GM19468 (cell line): ENCODE data around the gene CDK5RAP2.
"Not testable (repeated sequence)": the region's sequence is repeated elsewhere in the genome, so short reads cannot be mapped to it uniquely, and the experiment has no call there.

Source experiments
- ATAC-seq: cut with Tn5 transposase; IDR thresholded peaks from one replicate; pipeline ENCODE4 v1.9.1; 2021; ENCODE audit warnings: mild to moderate bottlenecking, moderate library complexity, moderate number of reproducible peaks; ENCODE audit not compliant: unreplicated experiment; ENCODE audit errors: extremely low read depth

CDK5RAP2 gene

DNA sequence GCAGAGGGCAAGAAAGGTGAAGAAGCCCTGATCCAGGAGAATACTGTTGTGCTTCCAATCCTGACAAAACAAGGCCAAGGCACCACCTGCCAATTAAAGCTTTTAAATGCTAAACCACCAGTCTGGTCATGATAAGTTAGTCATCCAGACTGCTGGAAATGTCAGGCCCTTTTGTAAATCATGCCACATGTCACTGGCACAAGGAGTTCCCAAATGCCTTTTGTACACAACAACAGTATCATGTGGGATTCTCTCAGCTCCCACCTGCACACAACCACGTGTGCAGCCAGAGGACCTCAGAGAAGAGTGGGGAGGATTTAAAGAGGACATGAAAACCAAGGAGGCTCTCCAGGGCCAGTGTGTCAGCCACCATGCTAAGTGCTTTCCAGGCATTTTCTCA is 99.3 kb downstream of the CDK5RAP2 start:
- ATAC-seq = no peak

GRCh38 chr9:120478208-120478607 is 101.8 kb downstream of the CDK5RAP2 start:
- no peak for ATAC-seq

DNA sequence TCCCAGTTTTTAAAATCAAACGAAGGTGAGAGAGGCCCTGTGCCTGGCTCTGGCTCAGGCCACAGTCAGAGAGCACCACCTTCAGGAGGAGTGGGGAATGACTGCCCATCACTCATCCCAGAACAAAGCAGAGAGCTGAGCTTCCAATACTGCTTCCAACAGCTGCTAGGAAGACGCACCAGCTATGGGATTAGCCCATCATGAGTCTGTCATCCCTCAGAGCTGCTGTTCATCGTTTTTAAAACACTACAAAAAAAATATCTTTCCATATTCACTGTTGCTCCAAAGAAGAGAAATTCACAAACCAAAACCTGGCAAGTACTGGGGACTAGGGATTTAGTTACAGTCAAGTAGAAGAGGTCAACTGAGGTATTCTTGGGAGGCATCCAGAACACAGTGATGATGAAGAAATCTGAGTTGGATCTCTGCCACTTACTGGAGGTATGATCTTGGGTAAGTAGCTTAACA is 102.4 kb downstream of the CDK5RAP2 start:
- ATAC-seq = no peak

DNA sequence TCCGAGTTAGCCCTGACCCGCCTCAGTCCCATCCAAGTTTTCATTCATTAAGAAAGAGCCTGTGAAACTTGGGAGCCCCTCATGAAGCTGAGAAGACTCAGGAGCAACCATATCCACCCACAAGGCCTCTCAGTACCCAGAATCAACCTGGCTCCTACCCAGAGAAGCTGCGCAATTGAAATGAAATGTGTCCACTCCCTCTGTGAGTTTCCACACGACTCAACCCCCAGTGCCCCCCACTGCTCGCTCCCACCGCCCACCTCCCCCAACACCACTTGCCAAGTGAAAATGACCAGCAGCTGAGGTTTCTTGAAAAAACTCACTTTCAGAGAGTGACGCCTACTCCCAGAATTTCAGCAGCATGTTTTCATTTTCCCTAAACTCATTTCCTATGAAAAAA is 104.6 kb downstream of the CDK5RAP2 start:
- ATAC-seq = no peak

DNA sequence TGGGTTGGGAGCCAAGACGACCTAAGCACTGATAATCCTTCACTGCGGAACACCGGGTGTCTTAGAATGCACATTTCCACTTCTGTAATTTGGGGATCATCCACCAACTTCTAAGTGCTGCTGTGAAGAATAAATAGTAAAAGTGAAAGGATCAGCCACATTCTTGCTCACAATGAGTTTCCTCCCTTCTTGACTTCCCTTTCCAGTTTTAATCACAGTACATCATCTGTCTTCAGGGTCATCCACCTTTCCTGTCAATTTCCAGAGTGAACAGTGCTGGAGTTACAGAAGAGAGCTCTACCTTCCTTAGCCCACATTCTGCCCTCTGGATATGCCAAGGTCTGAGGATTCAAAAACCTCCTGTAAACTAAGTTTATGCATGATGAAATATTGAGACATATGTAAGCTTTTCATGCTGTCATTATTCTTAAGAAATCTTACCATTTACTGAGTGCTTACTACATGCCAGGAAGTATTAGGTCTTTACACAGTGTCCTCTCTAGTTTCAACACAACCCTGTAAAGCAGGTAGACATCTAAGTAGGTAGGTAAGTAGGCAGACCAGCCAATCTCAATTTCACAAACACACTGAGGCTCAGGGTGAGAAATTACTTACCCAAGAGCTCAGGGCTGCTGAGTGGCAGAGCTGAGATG is 105.2 kb downstream of the CDK5RAP2 start:
- no peak for ATAC-seq

DNA sequence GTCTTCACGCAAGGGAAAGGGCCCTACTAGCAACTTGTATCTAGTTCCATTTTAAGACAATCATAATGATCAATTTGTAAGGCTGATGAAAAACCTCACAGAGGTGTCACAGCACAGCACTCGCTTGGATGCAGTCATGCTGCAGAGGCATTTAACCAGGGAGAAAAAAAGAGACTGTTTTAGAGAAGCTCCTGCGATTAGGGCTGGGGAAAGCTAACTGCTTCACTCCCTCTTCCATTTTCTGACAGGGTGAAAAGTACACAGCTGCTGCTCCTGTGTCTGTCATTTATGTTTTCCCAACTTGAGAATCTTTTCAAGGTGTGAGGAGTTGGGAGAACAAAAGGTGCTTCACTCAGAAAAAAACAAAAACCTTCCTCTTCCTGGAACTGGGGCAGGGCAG is 106.4 kb downstream of the CDK5RAP2 start:
- no peak for ATAC-seq

GRCh38 chr9:120465685-120466407 is 114.1 kb downstream of the CDK5RAP2 start:
- ATAC-seq = no peak

- no peak for ATAC-seq
Measured at GRCh38 chr9:120464887-120465421, 115.0 kb downstream of the CDK5RAP2 start.

GRCh38 chr9:120464176-120464886 is 115.6 kb downstream of the CDK5RAP2 start:
- ATAC-seq = no peak

DNA sequence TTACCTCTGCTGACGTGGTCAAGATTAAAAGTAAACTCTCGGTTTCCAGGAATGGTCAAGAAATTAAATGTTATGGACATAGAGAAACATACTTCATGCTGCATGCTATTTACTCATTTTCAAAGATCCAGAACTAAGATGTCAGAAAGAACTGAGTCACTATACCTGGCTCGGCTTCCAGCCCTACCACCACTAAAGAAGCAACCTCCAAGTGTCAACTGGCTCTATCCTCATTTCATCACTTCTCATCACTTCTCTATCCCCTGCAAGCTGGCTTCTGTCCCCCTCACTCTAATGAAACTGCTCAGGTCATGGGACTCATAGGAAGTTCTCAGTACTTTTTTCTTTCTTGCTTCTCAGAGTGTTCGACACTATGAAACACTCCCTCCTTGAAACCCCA is 116.2 kb downstream of the CDK5RAP2 start:
- ATAC-seq = no peak

DNA sequence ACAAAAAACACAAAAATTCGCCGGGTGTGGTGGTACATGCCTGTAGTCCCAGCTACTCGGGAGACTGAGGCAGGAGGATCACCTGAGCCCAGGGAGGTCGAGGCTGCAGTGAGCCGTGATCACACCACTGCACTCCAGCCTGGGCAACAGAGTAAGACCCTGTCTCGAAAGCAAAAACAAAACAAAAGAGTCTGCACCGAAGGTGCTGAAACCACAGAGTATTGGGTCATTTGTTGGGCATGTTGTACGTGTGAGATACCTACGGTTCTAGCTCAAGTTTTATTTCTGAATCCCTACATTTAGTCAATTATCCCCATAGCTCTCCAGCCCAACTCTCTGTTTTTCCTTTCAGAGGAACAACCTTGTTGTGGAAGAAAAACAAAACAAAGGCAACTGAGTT is 118.3 kb downstream of the CDK5RAP2 start:
- ATAC-seq = not testable (repeated sequence)

- no peak for ATAC-seq
Measured at GRCh38 chr9:120456218-120456617, 123.7 kb downstream of the CDK5RAP2 start.

- no peak for ATAC-seq
Measured at GRCh38 chr9:120454467-120454866, 125.5 kb downstream of the CDK5RAP2 start.

DNA sequence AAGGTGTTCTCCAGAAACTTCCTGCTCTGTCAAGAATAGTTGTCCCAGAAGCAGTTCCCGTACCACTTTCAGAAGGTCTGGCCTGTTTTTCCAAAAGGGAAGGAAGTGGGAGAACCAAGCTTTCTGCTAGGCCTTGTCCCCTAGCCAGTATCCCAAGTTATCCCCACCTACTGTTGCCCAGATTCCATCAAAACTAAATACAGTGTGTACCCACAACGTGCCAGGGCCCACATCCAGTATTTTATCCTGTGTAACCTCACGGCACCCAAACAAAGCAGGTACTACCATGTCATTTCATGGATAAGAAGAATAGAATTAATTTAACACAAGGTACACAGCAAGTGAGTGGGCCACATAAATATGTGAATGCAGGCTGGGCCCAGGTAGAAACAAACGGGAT is 126.2 kb downstream of the CDK5RAP2 start:
- no peak for ATAC-seq

DNA sequence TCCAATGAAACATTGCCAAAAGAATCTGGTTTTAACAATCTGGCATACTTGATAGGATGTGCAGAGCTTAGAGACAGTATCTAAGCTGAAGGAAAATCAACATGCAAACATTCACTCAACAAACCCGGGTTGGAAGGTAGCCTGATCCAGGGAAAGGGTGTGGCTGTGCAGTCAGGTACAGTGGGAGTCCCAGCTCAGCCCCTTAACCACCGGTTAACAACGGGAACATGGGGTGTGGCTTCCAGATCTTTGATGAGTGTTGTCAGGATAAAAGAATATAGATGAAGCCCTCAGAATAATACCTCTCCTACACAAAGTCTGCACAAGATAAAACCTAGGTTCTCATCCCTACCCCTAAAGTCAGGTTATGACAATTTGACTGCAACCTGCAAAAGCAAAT is 127.3 kb downstream of the CDK5RAP2 start:
- no peak for ATAC-seq

GRCh38 chr9:120450916-120451315 is 129.1 kb downstream of the CDK5RAP2 start:
- ATAC-seq = no peak

DNA sequence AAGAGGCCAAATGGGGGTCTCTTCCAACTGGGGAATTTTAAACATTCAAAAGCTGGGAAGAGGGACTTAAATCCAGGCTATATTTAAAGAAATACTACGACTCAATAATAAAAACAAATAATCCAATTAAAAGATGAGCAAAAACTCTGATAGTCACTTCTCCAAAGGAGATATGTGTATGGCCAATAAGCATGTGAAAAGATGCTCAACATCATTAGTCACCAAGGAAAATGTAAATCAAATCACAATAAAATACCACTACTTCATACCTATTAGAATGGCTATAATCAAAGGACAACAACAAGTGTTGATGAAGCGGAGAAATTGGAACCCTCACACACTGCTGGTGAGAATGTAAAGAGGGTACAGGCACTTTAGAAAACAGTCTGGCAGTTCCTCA is 130.4 kb downstream of the CDK5RAP2 start:
- no peak for ATAC-seq

DNA sequence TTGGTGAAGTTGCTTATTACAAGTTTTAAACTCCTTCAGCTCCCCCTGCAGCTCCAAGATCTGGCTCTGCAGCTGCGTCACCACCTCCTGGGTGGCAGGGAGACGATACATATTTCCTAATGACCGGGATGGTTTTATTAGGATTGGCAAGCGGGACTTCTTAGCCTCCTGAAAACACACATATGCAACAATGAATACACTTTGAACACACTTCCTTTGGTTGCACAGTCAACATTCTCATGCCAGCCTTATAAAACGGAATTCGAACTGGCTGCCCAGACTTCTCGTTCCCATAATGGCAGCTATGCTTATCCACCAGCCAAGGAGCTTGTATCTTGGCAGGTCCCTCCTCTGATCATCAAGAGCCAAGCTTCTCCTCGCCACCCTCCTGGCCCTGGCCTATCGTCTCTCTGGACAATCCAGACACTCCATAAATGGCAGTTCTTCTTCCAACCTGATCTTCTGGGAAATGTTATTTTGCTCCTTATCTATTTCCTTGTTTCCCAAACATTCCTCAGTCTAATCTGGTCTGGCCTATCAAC is 131.9 kb downstream of the CDK5RAP2 start:
- no peak for ATAC-seq

GRCh38 chr9:120446671-120447070 is 133.3 kb downstream of the CDK5RAP2 start:
- ATAC-seq = no peak

GRCh38 chr9:120443976-120444375 is 136.0 kb downstream of the CDK5RAP2 start:
- ATAC-seq = no peak

DNA sequence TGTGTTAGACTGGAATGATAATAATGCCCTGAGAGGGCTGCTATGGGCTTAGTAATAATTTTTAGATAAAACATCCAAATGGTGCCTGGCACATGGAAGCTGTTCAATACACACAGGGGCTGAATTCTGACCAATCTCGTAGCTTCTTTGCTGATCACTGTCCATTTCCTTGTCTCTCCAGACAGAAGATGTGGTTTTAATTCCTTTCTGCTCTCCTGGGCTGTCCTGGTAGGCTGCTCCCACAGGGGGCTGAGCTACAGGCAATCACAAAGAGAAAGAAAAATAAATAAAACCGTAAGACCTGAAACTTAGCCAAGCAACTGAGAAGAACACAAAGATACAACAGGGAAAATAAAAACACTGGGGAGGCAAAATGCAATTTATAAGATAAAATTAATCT is 136.5 kb downstream of the CDK5RAP2 start:
- ATAC-seq = no peak
